HG03108 (cell line): ENCODE results near the gene ACBD6.
"Not testable (repeated sequence)": the region's sequence is repeated elsewhere in the genome, so short reads cannot be mapped to it uniquely, and the experiment has no call there.

Experiments used
- ATAC-seq: cut with Tn5 transposase; IDR thresholded peaks from one replicate; pipeline ENCODE4 v1.9.1; 2021; ENCODE audit warnings: moderate library complexity; ENCODE audit not compliant: unreplicated experiment

Gene ACBD6

DNA sequence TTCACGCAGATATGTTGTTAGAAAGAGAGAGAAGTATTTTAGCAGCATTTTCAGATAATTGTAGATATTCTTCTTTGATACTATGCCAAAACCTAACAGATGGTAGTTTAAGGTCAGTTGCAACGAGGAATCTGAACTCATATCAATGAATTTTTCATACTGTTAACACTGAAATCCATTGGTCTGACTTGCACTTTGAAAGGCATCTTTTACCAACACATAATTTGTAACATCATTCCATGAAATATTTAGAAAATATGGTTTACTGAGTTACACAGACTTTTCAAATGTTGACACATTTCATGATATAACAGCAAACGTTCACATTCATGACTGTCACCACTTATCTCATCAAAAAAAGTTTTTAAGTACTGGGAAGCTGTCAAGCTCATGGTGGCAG, 4.6 kb downstream of the ACBD6 start:
- ATAC-seq, result no peak

GRCh38 chr1:180494370-180494769, 8.0 kb downstream of the ACBD6 start:
- no peak for ATAC-seq

DNA sequence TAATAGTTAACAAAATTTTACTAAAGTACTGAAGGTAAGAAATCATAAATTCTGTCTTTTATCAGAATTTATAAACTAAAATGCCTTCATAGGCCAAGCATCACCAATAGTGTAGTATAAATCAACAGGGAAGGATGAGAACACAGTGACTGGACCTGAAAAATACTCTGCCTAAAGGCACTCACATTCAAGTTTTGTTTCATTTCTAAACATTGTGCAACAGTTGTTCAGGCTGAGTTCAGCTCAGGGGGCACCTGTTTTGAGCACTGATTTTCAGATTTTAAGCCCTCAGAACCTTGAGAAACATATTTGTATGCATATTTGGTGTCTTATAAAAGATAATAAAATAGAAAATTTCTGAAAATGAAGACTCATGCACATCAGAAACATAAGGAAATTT, 12.4 kb downstream of the ACBD6 start:
- ATAC-seq, result no peak

DNA sequence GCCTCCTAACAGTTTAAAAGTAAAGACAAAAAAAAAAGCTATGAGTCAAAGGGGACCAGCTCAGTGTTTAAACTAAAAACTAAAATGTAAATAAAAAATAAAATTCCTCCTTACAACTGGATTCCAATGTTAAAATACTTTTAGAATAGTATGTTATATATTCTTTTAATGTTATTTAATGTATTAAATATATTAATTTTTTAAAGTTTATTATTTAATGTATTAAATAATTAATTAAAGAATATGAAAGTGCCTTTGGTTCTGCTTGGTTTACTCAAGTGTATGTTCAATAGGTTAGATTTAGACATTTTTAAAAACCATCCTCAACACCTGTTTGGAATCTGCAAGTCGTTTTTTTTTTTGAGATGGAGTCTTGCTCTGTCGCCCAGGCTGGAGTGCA, 13.1 kb downstream of the ACBD6 start:
- no peak for ATAC-seq

DNA sequence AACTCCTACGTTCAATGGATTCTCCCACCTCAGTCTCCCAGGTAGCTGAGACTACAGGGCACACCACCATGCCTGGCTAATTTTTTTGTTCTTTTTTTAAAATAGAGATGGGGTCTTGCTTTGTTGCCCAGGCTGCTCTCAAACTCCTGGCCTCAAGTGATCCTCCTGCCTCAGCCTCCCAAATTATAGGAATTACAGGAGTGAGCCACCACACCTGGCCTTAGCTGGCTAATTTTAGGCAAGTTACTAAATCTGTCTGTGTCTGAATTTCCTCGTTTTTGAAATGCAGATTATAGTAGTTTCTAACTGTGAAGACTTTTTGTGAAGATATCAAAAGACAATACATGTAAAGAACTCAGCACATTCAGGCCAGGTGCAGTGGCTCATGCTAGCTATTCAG, 13.7 kb downstream of the ACBD6 start:
- no peak for ATAC-seq

GRCh38 chr1:180486092-180486491, 16.3 kb downstream of the ACBD6 start:
- no peak for ATAC-seq

DNA sequence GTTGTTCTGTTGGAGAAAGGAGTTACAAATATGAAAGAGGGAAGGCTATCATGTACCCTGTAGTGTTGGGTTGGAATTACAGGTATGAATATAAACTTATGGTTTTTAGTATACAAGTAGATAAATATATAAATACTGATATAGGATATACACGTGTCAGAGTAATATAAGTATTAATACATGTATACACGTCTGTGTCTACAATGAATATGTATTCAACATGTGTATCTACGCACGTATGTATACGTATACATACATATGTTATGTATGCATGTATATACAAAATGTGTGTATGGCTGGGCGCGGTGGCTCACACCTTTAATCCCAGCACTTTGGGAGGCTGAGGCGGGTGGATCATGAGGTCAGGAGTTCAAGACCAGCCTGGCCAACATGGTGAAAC, 17.9 kb downstream of the ACBD6 start:
- no peak for ATAC-seq

DNA sequence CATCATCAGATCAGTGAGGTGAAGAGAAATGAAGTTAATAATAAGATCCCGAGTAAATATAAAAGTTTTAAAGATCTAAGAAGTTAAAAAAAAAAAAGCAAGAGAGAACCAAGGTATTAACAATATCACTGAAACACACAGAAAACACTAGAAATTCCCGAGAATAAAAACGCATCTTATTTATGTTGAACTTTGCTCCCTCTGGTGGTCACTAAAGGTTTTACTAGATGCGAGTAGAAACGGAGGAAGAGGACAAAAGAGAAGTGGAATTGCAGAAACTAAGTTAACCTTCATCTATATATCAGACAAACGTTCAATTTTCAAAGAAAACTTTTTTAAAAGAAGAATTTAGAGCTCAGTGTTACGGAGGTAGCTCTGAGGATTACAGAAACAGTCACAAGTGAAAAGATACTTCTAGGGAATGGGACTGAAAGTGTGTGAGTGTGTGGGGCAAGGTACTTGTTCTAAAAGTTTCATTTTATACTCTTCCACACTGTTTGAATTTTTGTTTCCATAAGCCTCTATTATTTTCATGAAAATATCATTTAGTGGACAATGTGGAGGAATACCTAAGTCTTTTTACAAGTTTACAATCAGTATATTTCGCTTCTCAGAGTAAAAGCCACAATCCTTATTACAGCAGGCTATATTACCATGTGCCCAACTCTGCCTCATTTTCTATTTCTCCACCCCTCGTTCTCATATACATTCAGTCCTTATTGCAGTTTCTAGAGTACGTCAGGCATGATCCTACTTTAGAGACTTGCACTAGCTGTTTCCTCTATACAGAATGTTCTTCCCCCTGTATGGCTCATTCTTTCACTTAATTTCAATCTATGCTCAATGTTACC, 19.7 kb downstream of the ACBD6 start:
- no peak for ATAC-seq

GRCh38 chr1:180470031-180470430, 32.3 kb downstream of the ACBD6 start:
- no peak for ATAC-seq

DNA sequence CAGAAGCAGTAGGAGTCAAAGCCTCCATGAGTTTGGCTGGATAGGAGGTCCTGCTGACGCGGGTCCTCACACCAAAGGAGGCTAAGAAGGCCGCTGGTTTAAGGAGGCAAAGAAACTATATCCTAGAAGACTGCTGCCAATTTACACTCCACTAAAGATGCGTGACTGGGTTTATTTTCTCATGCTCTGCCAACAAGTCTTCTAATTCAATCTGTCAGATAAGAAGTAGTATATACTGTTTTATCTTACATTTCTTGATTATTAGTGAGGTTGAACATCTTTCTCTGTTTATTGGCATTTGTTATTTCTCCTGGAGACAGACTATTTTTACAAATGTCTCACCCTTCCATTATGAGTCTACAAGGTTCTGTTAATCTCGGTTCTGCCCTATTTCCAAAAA, 34.1 kb downstream of the ACBD6 start:
- no peak for ATAC-seq

GRCh38 chr1:180462102-180462501, 40.3 kb downstream of the ACBD6 start:
- ATAC-seq, result no peak

DNA sequence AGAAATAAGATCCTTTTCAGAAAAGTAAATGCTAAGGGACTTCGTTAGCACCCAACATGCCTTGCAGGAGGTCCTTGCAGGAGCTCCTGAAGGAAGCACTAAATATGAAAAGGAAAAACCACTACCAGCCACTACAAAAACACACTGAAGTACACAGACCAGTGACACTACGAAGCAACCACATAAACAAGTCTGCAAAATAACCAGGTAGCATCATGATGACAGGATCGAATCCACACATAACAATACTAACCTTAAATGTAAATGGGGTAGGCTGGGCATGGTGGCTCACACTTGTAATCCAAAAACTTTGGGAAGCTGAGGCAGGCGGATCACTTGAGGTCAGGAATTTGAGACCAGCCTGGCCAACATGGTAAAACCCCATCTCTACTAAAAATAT, 40.7 kb downstream of the ACBD6 start:
- not testable (repeated sequence) for ATAC-seq

DNA sequence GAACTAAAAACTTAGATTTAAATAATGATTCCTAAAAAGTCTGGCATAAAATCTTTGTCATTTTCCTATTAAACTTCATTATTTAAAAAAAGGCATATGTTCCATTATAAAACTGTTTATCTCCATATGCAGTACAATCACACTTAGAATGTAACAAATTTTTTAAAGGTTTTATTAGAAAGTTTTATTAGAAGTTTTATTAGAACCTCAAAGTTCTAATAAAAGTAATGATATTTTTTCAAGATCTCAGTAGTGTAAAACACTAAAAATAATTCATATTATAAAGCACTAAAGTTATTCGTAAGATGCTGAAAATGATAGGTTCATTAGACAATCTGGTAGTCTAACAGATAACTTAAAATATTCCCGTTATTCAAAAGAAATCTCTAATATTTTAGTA, 43.6 kb downstream of the ACBD6 start:
- ATAC-seq, result no peak

DNA sequence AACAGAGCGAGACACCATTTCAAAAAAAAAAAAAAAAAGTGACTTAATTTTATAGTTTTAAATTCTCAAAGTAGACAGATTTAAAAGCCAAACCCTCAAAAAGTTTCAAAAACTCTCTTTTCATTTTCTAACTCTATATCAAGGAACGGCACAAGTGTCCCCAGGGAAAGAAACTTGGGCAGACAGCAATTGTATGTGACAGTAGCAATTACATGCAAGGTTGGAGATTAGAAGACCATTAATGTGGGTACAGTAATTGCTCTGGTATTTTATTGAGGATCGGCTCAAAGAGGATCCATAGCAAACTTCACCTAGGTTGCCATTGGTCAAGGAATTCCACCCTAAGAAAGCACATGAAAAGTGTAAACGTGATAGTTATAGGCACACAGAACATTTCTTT, 46.2 kb downstream of the ACBD6 start:
- no peak for ATAC-seq

- no peak for ATAC-seq
Observed at GRCh38 chr1:180451504-180451903, 50.9 kb downstream of the ACBD6 start.

- ATAC-seq, result no peak
Observed at GRCh38 chr1:180444522-180444921, 57.9 kb downstream of the ACBD6 start.

GRCh38 chr1:180440335-180440734, 62.0 kb downstream of the ACBD6 start:
- no peak for ATAC-seq

DNA sequence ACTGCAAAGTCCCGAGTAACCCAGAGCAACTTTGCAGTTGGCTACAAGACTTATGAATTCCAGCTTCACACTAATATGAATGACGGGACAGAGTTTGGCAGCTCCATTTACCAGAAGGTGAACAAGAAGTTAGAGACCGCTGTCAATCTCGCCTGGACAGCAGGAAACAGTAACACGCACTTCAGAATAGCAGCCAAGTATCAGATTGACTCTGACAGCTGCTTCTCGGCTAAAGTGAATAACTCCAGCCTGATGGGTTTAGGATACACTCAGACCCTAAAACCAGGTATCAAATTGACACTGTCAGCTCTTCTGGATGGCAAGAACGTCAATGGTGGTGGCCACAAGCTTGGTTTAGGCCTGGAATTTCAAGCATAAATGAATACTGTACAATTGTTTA, 66.8 kb downstream of the ACBD6 start:
- no peak for ATAC-seq

- no peak for ATAC-seq
Observed at GRCh38 chr1:180433873-180434272, 68.5 kb downstream of the ACBD6 start.

GRCh38 chr1:180431683-180432082, 70.7 kb downstream of the ACBD6 start:
- ATAC-seq, result no peak

DNA sequence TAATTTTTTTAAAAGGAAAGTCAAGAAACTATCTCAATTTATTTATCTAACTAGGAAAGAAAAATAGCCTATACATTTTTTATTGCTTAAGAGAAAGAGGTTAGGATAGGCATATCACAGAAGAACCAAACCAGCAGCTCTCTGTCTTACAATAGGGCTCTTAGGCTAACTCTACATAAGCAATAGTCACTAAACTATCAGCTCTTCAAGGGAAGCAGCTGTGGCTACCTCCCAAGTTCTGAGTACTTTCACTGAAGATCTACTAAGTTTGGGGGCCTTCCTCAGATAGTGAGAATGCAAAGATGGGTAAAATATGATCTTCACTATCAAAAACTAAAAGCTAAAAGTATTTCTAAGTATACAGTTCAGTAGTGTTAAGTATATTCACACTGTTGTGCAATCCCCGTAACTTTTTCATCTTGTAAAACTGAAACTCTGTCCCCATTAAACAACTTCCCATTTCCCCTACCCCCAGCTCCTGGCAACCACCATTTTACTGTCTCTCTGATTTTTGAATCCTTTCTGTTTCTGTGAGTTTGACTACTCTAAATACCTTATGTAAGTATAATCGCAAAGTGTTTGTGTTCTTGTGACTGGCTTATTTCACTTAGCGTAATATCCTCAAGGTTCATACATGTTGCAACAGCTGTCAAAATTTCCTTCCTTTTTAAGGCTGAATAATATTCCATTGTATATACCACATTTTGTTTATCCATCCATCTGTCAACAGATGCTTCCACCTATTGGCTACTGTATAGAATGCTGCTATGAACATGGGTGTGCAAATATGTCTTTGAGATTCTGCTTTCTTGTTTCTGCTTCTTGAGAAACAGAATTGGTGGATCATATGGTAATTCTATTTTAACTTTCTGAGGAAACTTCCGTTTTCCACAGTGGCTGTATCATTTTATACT, 73.3 kb downstream of the ACBD6 start:
- ATAC-seq, result no peak

DNA sequence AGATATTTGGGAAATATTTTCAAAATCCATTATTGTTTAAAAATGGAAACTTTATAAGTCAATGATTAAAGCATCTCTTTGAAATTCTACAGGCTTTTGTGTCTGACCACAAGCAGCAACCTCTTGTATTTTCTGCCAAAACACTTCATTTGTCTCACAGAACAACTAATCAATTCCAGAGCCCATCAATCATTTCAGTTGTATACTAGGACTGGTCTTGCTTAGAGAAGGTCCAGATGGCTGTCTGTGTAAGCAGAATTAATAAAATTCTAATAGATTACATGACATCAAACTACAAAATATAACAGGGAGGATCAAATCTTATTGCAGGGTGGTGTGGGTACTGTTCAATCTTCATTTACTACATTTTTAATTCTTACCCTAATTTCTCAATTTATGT, 76.4 kb downstream of the ACBD6 start:
- ATAC-seq, result no peak
